GM12878 (cell line): ENCODE data around the gene RBBP5. TPM values are rescaled to one million over a fixed set of nuclear protein-coding genes. Genes with fewer than 3 reads are reported as not detected.

Experiments
- ATAC-seq: fragments of 200-7000 bp; cut with Tn5 transposase; 3 replicates; pipeline ENCODE4 v1.9.1; 2020; ENCODE audit warnings: mild to moderate bottlenecking, moderate library complexity
- BruUV-seq: library from RNA; stranded (reverse); fragments of 400-500 nt; replicated peaks from 2 replicates; lab custom pipeline; 2021; lab: Mats Ljungman, UMichigan
- CTCF ChIA-PET: fragments of 300-600 bp; sonication (Branson Sonifier 250); formaldehyde crosslinking; extraction: SDS; loops from one replicate; lab custom pipeline; 2021; ENCODE audit warnings: inconsistent platforms; lab: Yijun Ruan, JAX
- POLR2A ChIA-PET: fragments of 350-600 bp; formaldehyde crosslinking; extraction: SDS; loops from one replicate; lab custom pipeline; 2021; ENCODE audit warnings: inconsistent platforms; lab: Charles Lee
- RAD21 ChIA-PET: fragments of 300-600 bp; sonication (Branson Sonifier 250); formaldehyde crosslinking; loops from one replicate; lab custom pipeline; 2023; ENCODE audit warnings: antibody characterized with exemption; ENCODE audit not compliant: unreplicated experiment; lab: Charles Lee
- SMC1A ChIA-PET: fragments of 300-600 bp; sonication (Branson Sonifier 250); formaldehyde crosslinking; loops from one replicate; lab custom pipeline; 2023; ENCODE audit not compliant: unreplicated experiment, uncharacterized antibody; lab: Charles Lee
- DNase-seq: peaks from one replicate; pipeline ENCODE4 v3.0.0-alpha.2; 2011; ENCODE audit warnings: low read depth, low spot score
- FAIRE-seq: peaks from 3 replicates; lab custom pipeline; 2011; peaks lifted over from hg19 to GRCh38; lab: Jason Lieb, UNC
- H2AFZ ChIP-seq: 2 replicates; pipeline ENCODE4 v1.6.0; 2011; ENCODE audit warnings: low read depth, low read length, control low read depth; ENCODE audit not compliant: control insufficient read depth
- H3K27ac ChIP-seq: 2 replicates; pipeline ENCODE4 v1.5.1; 2011; ENCODE audit warnings: control low read depth; ENCODE audit not compliant: control insufficient read depth, insufficient read depth
- H3K27me3 ChIP-seq, 2 experiments: replicated peaks in 1 of 2; 2 replicates each; pipeline versions ENCODE4 v1.6.0 to v1.6.1; 2011; ENCODE audit warnings: low read length in 1 of 2; ENCODE audit not compliant: control insufficient read depth in 2 of 2, insufficient read depth in 2 of 2
- H3K36me3 ChIP-seq, 2 experiments: 2 replicates each; pipeline ENCODE4 v1.5.1; 2011; ENCODE audit warnings: low read length in 1 of 2; ENCODE audit not compliant: control insufficient read depth in 2 of 2, insufficient read depth in 2 of 2
- H3K4me1 ChIP-seq: 2 replicates; pipeline ENCODE4 v1.6.1; 2011; ENCODE audit warnings: mild to moderate bottlenecking, low read length, moderate library complexity, mixed read lengths; ENCODE audit not compliant: control insufficient read depth, insufficient read depth
- H3K4me2 ChIP-seq: 2 replicates; pipeline ENCODE4 v1.6.0; 2011; ENCODE audit warnings: control low read depth; ENCODE audit not compliant: control insufficient read depth, insufficient read depth
- H3K4me3 ChIP-seq: fragments of 200-600 bp; sonication (generic); 2 replicates; pipeline ENCODE4 v1.5.1; 2016
- H3K79me2 ChIP-seq: 2 replicates; pipeline ENCODE4 v1.6.0; 2011; ENCODE audit warnings: low read length; ENCODE audit not compliant: control insufficient read depth, insufficient read depth
- H3K9ac ChIP-seq: 2 replicates; pipeline ENCODE4 v1.8.0; 2011; ENCODE audit warnings: low read length, control low read depth, mixed read lengths; ENCODE audit not compliant: control insufficient read depth, insufficient read depth
- H3K9me3 ChIP-seq: replicated peaks from 3 replicates; pipeline ENCODE4 v1.5.1; 2011; ENCODE audit warnings: mild to moderate bottlenecking, low read length; ENCODE audit not compliant: control insufficient read depth, insufficient read depth
- H4K20me1 ChIP-seq: 2 replicates; pipeline ENCODE4 v1.6.0; 2011; ENCODE audit not compliant: control insufficient read depth, insufficient read depth
- BMI1 ChIP-seq: fragments of 450-650 bp; IDR thresholded peaks from 2 replicates; pipeline ENCODE4 v1.6.1; 2016; ENCODE audit warnings: mild to moderate bottlenecking, moderate library complexity, borderline replicate concordance
- CBX5 ChIP-seq: sonication (generic); IDR thresholded peaks from 2 replicates; pipeline ENCODE4 v1.6.1; 2016; ENCODE audit warnings: low read depth, moderate library complexity, mild to moderate bottlenecking, inconsistent platforms
- IKZF2 ChIP-seq, 2 experiments: fragments of 450-650 bp; IDR thresholded peaks; 2 replicates each; pipeline ENCODE4 v1.6.1; 2017; ENCODE audit warnings: mild to moderate bottlenecking in 2 of 2, moderate library complexity in 2 of 2
- IRF4 ChIP-seq: IDR thresholded peaks from 2 replicates; pipeline ENCODE4 v1.6.1; 2011; ENCODE audit warnings: low read depth, low read length
- MEF2A ChIP-seq: IDR thresholded peaks from 2 replicates; pipeline ENCODE4 v1.6.1; 2011; ENCODE audit warnings: low read depth, mild to moderate bottlenecking, low read length, moderate library complexity; ENCODE audit not compliant: insufficient read depth
- MEF2B ChIP-seq: fragments of 450-650 bp; IDR thresholded peaks from 2 replicates; pipeline ENCODE4 v1.6.1; 2018; ENCODE audit warnings: mild to moderate bottlenecking, moderate library complexity; ENCODE audit not compliant: partially characterized antibody, poor library complexity, severe bottlenecking
- NKRF ChIP-seq: fragments of 450-650 bp; conservative IDR thresholded peaks from 2 replicates; pipeline ENCODE4 v1.6.1; 2017; ENCODE audit warnings: mild to moderate bottlenecking, moderate library complexity
- NRF1 ChIP-seq: conservative IDR thresholded peaks from 2 replicates; pipeline ENCODE4 v1.6.1; 2011; ENCODE audit warnings: mild to moderate bottlenecking, low read depth, low read length, improper control_type of control experiment
- RB1 ChIP-seq: fragments of 450-650 bp; formaldehyde crosslinking; IDR thresholded peaks from 2 replicates; pipeline ENCODE4 v1.6.1; 2017; ENCODE audit warnings: mild to moderate bottlenecking, borderline replicate concordance
- RCOR1 ChIP-seq: conservative IDR thresholded peaks from 2 replicates; pipeline ENCODE4 v1.6.1; 2012; ENCODE audit warnings: low read depth, low read length, improper control_type of control experiment
- RUNX3 ChIP-seq: IDR thresholded peaks from 2 replicates; pipeline ENCODE4 v1.6.1; 2012; ENCODE audit warnings: low read length, inconsistent platforms
- SIN3A ChIP-seq: IDR thresholded peaks from 2 replicates; pipeline ENCODE4 v1.6.1; 2012; ENCODE audit warnings: low read depth, low read length, improper control_type of control experiment
- ZNF592 ChIP-seq: fragments of 450-650 bp; IDR thresholded peaks from 2 replicates; pipeline ENCODE4 v1.6.1; 2017; ENCODE audit warnings: mild to moderate bottlenecking, moderate library complexity
- WGBS: methylation state at CpG from one replicate; pipeline ENCODE4 v1.1.6; 2016; ENCODE audit warnings: low lambda C conversion rate; ENCODE audit not compliant: insufficient replicate concordance, insufficient coverage; ENCODE audit errors: missing lambda C conversion rate; 5-methylcytosine and 5-hydroxymethylcytosine counted together
- in situ Hi-C: fragments of 300-500 bp; cut with MboI; formaldehyde crosslinking; loops from 9 replicates; pipeline ENCODE4 v1.14.3; 2018; ENCODE audit warnings: mixed read lengths
- intact Hi-C: fragments of 100-400 bp; cut with micrococcal nuclease; formaldehyde crosslinking; loops from one replicate; pipeline ENCODE4 v1.14.2; 2022; ENCODE audit not compliant: unreplicated experiment
- polyA plus RNA-seq, 11 experiments: library from polyadenylated mRNA; depleted of rRNA in 4 of 11; unstranded in 6 of 11; stranded (reverse) in 5 of 11; fragments of >200 nt; fragmentation: Nextera tagmentation in 4 of 11; fragmentation: Illumina TruSeq in 1 of 11; extraction: Ambion mirVana in 4 of 11; extraction: Trizol in 1 of 11; gene quantifications; 1 replicate in 1 of 11; 2 replicates in 10 of 11; pipeline versions ENCODE4 v1.2.1 to v1.2.3, GENCODE V29; 2011 to 2016; ENCODE audit warnings: inconsistent platforms in 2 of 11, missing spikeins in 2 of 11, low read depth in 1 of 11
- total RNA-seq, 4 experiments: library from RNA; depleted of rRNA in 3 of 4; stranded (reverse); fragments of >200 nt in 3 of 4; fragmentation: Illumina TruSeq in 1 of 4; extraction: Trizol in 1 of 4; gene quantifications; 2 replicates each; pipeline versions ENCODE4 v1.2.1 to v1.2.3, GENCODE V29; 2013 to 2021
- TF ChIP-seq, protein P1 (sequence below): IDR thresholded peaks from 2 replicates; pipeline ENCODE4 v1.6.1; 2011; ENCODE audit warnings: low read depth, low read length, improper control_type of control experiment, borderline replicate concordance
- TF ChIP-seq, protein P2 (sequence below): fragments of 150-350 bp; IDR thresholded peaks from 2 replicates; pipeline ENCODE4 v1.6.1; 2014; ENCODE audit warnings: mild to moderate bottlenecking, low read depth, low read length

RBBP5 gene
- total and polyA plus RNA-seq, 10 of the 15 experiments (the other 5 are each of a cell fraction or from before 2014, with no cell fraction given) = 10.0 to 20.6 (median 14.8) TPM

DNA sequence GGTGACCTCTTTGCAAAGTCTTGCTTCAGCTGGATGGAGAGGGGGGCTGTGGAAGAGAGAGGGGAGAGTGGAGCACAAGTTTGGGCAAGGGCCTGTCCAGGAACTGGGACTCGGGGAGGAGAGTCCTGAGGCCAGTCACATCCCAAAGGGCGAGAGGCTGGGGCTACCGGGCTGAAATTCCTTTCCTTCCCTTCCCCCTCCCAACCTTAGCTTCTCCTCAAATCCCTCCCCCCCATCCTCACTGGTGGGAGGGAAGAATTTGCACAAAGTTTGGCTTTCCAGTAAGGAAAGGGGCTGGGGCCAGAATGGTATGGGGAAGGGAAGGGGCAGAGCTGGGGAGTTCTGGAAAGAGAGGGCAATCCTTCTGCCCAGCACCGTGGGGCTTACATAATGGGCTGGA lies 77.9 kb downstream of the RBBP5 start:
- no TSS peak for BruUV-seq
- Histone ChIP-seq H4K20me1 (no peaks in the 10 kb centered on the region), H3K36me3 (no peaks in the 10 kb centered on the region), H3K27me3 (peaks cover 0 to 15% of the 10 kb centered on the region in 2 experiments), H2AFZ (no peak overlapping the region), H3K4me3 (no peak overlapping the region), H3K9me3 (no peaks in the 10 kb centered on the region), H3K9ac (no peak overlapping the region), H3K79me2 (no peaks in the 10 kb centered on the region), H3K4me2 (no peak overlapping the region), H3K4me1 (no peaks in the 10 kb centered on the region), H3K27ac (no peak overlapping the region)
- FAIRE-seq = no peak
- ATAC-seq = no peak
- in situ Hi-C loops (no loop called here), intact Hi-C loops (no loop called here)
- DNase-seq = no peak
- POLR2A ChIA-PET = interaction anchor here (0.5 kb wide), 1 partner anchor 52 kb away, joined by 3 read pairs; no protein-coding TSS in a partner anchor
- CTCF ChIA-PET = no interaction called here
- SMC1A ChIA-PET = no interaction called here
- 0% methylated on average over 2 of the region's 4 CpGs for WGBS
- RAD21 ChIA-PET = no interaction called here
- no peak for TF ChIP-seq ZNF592
- TF ChIP-seq CBX5 = no peak
- no peak for TF ChIP-seq RUNX3
- TF ChIP-seq RB1 = no peak
- TF ChIP-seq, protein P1, sequence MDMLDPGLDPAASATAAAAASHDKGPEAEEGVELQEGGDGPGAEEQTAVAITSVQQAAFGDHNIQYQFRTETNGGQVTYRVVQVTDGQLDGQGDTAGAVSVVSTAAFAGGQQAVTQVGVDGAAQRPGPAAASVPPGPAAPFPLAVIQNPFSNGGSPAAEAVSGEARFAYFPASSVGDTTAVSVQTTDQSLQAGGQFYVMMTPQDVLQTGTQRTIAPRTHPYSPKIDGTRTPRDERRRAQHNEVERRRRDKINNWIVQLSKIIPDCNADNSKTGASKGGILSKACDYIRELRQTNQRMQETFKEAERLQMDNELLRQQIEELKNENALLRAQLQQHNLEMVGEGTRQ = no peak
- no peak for TF ChIP-seq IRF4
- TF ChIP-seq SIN3A = no peak
- no peak for TF ChIP-seq MEF2A
- TF ChIP-seq NRF1 = no peak
- no peak for TF ChIP-seq MEF2B
- TF ChIP-seq RCOR1 = no peak
- TF ChIP-seq NKRF = no peak
- TF ChIP-seq IKZF2 (IDR thresholded peaks at IDR 0.05) = no peak
- TF ChIP-seq BMI1 = no peak
- TF ChIP-seq, protein P2, sequence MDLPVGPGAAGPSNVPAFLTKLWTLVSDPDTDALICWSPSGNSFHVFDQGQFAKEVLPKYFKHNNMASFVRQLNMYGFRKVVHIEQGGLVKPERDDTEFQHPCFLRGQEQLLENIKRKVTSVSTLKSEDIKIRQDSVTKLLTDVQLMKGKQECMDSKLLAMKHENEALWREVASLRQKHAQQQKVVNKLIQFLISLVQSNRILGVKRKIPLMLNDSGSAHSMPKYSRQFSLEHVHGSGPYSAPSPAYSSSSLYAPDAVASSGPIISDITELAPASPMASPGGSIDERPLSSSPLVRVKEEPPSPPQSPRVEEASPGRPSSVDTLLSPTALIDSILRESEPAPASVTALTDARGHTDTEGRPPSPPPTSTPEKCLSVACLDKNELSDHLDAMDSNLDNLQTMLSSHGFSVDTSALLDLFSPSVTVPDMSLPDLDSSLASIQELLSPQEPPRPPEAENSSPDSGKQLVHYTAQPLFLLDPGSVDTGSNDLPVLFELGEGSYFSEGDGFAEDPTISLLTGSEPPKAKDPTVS = no peak
